NB4 (cell line): ENCODE measurements around the gene IL15.

ENCODE experiments used
- MAX ChIP-seq: IDR thresholded peaks from 2 replicates; pipeline ENCODE4 v1.6.1; 2011; ENCODE audit warnings: low read depth, low read length
- MYC ChIP-seq: IDR thresholded peaks from 2 replicates; pipeline ENCODE4 v1.6.1; 2011; ENCODE audit warnings: low read depth, low read length
- POLR2A ChIP-seq: IDR thresholded peaks from 2 replicates; pipeline ENCODE4 v1.6.1; 2011; ENCODE audit warnings: mild to moderate bottlenecking; ENCODE audit not compliant: insufficient read length; ENCODE audit errors: extremely low read depth
- TF ChIP-seq, protein P1 (sequence below): IDR thresholded peaks from one replicate; pipeline ENCODE4 v1.5.1; 2012; ENCODE audit warnings: low read depth, low read length

DNA sequence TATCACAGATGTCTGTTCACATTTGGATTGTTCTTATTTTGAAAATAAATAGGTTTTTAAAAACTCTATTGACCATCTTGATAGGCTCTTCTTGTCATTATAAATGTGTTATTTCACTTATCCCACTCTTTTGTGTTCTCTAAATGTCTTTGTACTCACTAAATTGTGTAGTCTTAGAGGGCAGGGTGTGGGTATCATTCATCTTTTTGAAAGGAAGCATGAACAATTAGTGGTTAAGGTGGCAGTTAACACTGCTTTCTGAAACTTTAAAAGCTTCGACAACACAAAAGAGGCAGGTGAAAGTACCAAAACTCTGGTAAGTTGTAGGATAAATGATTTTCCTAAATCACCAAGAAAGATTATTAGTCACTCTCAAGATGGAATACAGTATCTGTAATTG is 83.2 kb downstream of the IL15 start:
- TF ChIP-seq, protein P1, sequence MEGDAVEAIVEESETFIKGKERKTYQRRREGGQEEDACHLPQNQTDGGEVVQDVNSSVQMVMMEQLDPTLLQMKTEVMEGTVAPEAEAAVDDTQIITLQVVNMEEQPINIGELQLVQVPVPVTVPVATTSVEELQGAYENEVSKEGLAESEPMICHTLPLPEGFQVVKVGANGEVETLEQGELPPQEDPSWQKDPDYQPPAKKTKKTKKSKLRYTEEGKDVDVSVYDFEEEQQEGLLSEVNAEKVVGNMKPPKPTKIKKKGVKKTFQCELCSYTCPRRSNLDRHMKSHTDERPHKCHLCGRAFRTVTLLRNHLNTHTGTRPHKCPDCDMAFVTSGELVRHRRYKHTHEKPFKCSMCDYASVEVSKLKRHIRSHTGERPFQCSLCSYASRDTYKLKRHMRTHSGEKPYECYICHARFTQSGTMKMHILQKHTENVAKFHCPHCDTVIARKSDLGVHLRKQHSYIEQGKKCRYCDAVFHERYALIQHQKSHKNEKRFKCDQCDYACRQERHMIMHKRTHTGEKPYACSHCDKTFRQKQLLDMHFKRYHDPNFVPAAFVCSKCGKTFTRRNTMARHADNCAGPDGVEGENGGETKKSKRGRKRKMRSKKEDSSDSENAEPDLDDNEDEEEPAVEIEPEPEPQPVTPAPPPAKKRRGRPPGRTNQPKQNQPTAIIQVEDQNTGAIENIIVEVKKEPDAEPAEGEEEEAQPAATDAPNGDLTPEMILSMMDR: no peak
- TF ChIP-seq POLR2A (no peak), MAX (no peak), MYC (no peak)
